Left renal pelvis (tissue), 4 donors: ENCODE data around the gene CEMIP2. TPM values are rescaled to one million over a fixed set of nuclear protein-coding genes. Genes with fewer than 3 reads are reported as not detected.

ENCODE experiments used
- DNase-seq, 4 donors: peaks; one replicate each; pipeline ENCODE4 v3.0.0-alpha.2; 2013; ENCODE audit warnings: low read depth in 4 of 4, low spot score in 3 of 4
- polyA plus RNA-seq, 4 donors: library from polyadenylated mRNA; unstranded; fragments of 120-200 nt; gene quantifications; one replicate each; pipeline ENCODE4 v1.2.1, GENCODE V29; 2013; ENCODE audit not compliant: insufficient read length in 4 of 4

CEMIP2 gene
- polyA plus RNA-seq, 4 donors = 16.2 to 35.1 (median 27.5) TPM

DNA sequence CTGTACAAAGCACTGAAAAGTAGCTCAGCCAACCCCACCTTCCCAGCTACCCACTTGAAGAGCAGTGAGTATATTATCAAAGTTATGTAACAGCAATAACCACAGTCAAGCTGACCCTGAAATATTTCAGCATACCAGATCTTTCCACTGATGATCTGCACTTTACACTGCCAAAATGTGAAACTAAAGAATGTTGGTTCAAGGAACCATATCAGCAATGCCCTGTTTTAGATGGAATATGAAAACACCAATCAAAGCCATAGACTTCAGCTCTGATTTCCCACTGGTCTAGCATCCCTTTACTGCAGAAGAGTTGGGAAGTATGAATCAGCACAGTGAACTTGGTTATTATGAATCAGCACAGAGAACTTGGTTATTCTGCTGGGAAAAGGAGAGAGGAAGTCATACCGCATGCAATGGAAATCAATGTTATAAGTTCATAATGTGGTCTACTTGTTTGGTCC, 20.0 kb downstream of the CEMIP2 start:
- DNase-seq = no peak

DNA sequence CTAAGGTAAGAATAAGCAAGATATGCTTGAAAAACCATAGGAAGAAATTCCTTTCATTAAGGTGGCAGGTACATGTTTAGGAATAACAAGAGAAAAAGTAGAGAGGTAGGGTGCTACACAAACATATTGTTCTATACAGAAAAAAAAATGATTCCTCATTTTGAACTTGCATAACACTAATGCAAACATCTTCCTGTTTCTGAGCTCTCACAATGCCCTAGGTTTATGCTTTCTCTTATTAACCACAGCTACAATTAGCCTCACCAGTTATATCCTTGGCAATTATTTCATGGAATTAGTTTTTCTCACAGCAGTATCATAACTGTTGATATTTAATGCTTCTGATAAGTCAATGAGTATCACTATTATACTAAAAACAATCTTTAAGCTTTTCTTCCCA, 20.7 kb downstream of the CEMIP2 start:
- DNase-seq = no peak

DNA sequence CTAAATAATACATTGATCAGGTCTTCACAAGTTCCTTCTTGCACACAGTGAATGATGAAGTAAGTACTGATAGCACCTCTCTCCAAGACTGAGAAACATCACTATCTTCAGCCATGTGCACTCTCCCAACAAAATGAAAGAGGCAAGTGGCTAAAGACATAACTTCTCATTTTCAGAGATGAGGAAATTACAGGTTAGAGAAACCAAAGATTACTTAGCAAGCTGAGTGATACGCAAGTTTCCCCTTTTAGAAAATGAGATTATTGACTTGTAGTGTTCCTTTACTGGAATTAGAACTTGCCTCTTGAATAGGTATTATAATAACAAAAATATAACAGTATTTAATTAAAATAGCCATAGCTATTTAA, 21.6 kb downstream of the CEMIP2 start:
- no peak for DNase-seq

DNA sequence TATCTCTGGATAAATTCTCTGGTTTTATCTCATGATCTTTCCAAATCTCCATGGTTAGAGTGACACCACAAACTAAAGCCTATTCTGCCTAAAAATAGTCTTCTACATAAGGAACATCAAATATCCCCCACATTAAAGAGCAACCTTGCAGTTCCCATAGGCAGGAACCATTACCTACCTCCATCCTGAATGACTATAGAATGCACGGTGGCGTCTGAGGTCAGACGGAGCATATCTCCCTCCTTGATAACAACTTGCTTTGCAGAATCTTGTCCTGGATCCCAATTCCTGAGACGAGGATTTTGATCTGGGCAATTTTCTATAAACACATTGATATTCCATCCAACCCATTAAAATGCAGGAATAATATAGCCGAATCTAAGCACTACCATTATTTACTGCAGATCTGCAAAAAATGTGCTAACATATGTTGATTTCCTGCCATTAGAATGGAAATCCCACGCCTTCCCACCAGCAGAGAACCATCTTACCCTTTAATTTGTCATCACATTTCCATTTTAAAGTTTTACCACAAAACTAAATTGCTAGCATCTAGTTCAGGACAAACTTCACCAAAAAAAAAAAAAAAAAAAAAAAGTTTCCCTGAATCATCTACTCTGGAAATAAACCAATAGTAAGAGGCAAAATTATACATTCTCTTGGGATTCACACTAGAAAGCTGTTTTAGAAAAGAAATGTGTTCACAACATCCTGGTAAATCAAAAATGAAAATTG, 22.1 kb downstream of the CEMIP2 start:
- DNase-seq = no peak

DNA sequence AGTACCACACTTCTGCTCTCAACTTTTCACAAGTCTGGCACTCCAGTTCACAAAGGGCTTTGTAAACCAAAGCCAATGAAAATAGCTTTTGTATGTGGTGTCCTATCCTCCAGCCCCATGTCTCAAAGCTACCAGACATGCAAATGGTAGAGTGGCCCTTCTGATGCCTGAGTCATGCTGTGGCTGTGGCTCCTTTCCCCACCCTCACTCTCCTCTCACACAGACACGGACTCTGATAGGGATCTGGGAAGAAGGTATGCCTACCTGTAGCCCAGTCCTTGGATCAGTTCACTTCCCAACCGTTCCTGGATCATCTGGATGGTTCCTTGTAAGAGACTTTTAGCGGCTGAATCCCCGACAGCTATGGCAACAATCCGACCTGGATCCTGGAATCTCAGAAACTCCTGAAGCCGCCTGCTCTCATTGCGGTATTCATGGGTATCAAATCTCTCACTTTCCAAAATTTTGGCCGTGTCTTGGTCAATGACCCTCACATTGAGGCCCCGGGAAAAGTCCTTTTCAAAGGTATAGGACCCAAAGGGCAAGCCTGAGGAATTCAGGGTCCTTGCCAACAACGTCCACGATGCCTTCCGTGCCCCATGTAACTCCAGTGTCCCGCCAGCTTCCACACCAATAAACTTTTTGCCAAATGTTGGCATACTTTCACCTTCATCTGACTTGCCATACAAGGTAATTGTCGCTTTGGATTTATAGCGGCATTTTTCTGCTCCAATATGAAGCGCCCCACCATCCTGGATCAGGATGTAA, 23.4 kb downstream of the CEMIP2 start:
- no peak for DNase-seq

DNA sequence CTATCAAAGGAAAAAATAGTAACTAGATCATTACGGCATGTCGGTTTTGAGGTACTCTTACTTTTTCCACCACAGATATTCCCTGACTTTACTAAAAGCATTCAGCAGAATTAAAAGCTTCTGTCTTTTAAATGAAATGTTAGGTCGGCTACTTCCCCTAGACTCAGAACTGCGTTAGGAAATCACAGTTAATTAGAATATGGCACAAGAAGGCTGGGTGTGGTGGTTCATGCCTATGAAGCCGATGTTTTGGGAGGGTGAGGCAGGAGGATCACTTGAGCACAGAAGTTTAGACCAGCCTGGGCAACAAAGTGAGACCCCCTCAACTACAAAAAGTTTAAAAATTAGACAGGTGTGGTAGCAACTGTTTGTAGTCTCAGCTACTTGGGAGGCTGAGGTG, 24.4 kb downstream of the CEMIP2 start:
- DNase-seq = no peak

DNA sequence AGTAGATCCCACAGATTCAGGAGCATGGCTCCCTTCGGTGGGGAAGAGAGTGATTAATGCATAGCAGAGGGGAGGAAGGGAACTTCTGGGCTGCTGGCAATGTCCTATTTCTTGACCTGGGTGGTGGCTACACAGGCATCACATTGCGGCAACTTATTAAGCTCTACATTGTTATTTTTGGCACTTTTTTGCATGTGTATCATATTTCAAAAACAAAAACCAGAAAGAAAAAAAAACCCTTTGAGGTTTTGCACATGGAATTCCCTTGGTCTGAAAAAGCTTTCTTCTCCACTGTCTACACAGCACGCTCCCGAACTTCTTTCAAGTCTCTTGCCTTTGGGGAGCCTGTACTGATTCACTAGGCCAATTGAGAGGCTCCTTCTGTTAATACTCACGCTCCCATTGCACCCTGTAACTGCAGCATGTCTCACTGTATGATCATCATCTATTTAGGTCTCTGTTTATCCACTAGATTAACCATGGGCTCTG, 25.1 kb downstream of the CEMIP2 start:
- no peak for DNase-seq

DNA sequence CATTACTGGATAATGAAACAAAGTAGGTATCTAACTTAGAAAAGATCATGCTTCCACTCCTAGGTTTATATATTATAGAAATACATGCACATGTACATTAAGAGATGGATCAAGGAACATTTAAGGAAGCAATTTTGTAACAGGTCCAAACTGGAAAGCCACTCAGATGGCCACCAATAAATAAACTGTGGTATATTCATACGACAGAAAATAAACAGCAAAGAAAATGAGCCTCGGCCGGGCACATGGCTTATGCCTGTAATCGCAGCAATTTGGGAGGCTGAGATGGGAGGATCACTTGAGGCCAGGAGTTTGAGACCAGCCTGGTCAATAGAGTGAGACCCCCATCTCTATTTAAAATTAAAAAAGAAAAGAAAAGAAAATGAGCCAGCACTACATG, 25.6 kb downstream of the CEMIP2 start:
- no peak for DNase-seq

DNA sequence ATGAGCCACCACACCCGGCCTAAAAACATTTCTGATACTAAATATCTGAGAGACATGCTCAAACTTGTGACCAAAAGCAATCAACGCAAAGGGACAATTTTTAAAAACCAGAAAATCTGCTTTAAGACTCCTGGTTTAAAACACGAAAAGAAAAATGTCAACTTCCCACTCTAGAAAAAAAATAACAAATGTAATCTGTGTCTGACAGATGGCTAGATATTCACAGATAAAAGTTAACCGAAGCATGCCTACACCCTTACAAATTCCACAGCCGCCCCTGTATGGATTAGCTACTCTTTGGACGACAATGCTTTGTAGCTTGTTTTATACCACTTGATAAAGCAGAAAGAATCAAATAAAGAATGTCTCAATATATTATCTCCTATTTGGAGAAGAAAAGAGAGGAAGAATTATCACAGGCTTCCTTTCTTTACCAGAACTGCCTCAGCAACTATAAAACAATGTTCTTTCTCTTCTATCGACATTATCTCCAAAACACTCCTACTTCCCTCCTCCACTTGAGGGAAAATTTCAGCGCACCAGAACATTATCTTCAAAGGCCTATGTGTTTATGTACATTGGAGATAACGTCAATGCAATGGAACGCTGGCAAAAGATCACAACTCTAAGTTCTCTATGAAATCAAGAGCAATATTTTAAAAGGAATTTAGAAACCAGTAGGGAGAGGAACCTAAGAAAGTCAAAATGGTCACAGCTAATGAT, 26.2 kb downstream of the CEMIP2 start:
- no peak for DNase-seq

DNA sequence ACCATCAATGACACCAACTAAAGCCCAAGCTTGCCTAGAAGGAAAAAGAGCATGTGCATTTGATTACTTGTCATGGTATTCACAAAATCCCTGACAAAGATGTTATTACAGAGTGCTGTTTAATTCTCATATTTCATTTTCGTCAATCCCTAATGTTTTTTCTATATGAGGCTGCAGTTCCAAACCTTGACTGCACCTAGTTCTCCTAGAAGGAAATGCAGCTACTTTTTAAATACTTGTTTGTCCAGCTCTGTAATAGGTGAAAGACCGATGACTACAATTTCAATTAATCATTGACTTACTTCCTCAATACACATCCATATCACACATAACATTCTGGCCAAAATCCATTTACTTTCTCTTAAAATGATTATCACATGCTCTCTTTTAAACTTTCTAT, 28.1 kb downstream of the CEMIP2 start:
- no peak for DNase-seq

DNA sequence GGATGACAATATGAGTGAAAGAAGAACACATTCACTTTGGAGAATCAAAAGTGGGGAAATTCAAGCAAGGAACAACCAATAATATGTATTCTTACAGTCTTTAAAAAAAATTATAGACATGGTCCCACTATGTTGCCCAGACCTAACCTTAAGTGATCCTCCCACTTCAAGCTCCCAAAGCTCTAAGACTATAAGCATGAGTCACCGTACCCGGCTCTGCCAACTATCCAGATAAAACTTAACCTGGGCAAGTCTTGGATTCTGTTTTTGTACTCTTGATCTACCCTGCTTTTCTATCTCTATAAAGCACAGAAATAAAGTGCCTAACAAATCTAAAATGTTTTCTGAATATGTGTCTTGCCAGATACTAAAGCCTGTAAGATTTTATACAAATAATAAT, 30.9 kb downstream of the CEMIP2 start:
- no peak for DNase-seq

DNA sequence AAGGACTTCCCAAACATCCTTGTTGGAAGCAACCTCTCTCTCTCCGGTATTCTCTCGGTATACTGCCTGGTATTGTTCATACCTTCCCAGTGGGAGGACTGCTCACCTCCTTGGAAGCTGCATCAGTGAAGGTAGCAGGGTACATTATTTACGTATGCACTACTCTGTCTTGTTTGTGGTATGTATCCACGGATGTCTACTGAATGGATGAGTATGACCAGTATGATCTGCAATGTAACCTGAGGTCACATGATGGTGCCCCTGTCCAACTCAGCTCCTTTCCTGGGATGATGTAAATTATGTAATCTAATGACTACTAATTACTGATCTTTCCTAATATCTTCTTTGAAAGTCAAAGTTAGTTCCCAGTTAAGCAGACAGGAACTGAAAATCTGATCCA, 32.1 kb downstream of the CEMIP2 start:
- DNase-seq = no peak

DNA sequence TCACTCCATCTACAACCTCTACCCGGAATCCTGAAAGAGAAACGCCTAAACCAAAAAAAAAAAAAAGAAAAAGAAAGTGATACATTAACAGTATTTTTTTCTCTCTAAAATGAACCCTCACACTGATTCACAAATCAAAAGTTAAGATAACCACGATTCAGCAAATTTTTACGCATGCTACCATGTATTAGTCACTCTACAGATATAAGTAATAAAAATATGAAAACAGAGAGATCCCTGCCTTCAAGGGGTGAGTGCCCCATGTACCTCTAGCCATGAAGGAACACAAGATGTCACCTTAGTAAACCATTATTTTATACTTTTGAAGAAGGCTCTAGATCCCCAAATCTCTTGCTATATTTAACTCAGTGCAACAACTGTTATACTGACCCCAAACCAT, 33.4 kb downstream of the CEMIP2 start:
- DNase-seq = no peak

DNA sequence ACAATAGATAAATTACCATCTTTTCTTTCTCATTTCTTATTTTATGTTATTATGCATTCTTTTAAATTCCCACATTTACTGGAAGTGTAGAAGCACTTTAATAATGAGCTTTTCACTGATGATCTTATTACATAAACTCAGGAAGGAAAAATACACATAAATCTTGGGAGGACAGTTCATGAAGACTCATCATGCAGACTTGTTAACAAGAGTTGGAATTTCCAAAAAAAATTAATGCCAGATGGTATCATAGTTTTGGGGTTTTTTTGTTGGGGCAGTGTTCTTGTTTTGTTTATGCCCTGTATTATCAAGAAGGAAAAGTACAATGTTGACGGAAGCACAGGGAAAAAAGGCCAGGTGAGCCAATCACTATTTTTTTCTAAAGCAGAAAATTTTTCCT, 35.1 kb downstream of the CEMIP2 start:
- DNase-seq = no peak

DNA sequence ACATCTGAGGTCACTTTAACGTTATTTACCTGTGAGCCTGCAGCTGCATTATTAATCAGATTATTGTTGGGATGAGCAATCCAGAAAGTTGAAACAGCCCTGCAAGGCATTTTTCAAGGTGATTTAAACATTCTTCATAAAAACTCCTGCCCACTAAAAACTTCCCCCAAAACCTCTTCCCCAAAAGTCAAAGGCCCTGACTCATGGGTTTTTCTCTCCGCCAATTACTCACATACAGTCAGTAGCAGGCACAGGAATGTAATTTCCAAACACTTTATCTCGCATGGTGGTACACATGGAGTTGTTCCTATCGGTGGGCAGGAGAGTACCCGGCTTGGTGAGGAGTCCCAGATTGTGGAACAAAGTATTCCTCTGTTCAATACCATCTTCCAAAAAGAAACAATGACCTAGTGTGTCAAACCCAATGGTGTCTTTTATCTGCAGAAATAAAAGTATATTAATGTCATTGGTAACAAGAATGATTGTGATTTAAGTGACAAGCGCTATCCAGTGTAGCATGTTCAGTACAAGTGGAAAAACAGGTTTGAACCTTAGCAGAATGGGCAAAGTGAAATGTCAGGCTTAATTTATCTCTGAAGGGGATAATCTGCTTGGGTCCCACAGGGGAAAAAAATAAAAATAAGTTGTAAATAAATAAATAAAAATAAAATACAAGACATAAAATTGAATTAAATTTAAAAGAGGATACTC, 38.3 kb downstream of the CEMIP2 start:
- DNase-seq = no peak

DNA sequence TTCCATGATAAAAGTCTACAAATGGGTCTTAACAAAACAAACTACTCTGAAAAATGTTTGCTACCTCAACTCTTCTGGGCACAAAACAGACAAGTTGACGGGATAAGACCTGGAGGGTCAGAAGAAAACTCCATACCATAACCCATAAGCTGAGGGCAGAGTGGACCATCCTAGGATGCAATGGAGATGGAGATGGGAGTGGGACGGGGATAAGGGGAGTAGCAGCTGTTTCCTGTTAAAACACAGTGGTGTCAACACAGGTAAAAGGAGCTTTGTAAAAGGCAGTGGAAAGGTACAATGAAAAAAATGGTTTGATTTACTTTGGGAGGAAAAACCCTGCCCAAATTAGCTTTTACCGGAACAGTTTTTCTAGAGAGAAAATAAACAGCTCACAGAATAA, 41.6 kb downstream of the CEMIP2 start:
- no peak for DNase-seq

DNA sequence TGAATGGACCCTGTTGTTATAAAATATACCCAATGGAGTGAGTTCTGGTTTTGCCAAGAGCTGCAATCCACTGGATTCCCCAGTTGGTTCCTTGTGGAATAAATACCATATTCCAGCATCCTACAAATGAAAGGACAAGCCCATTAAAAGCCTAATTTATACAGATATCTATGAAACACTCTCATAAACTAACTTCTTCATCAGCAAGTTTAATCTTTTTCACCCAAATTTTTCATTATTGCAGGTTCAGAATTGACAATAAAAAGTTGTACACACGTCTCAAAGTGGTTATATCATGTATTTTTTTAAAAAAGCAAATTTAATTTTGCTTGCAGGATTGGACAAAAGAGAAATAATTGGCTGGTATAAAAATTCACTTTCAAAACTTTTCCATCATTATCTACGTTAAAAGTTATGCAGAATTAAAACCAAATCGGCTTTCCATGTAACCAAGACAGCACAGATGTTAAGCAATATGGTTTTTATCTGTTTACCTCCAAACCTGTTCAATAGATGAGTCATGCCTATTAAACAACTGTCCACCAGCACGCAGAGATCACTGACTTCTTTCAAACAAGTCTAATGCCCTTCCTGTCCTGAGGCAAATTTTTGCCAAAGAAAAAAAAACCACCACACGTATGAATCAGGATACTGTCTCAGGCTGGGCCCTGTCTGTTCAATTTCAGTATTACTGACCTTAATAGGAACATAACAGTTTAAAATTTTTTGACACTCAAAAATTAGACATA, 42.5 kb downstream of the CEMIP2 start:
- DNase-seq = no peak

DNA sequence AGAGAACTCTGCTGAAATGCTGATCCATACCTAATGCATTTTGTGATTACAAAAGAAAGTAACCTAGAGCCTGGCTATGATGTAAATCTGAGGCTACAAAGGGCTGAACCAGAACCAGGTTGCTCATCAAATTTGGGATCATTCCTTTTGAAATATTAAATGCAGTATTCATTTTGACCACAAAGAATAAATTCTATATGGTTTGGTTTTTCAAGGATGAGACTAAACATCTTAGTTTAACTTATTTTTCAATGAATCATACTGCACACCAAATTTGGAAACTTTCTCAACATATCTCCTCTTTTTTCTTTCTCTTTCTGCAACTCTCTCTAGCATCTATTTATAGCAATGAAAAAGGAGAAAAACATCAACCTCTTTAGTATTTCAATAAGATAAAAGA, 46.5 kb downstream of the CEMIP2 start:
- DNase-seq = no peak

DNA sequence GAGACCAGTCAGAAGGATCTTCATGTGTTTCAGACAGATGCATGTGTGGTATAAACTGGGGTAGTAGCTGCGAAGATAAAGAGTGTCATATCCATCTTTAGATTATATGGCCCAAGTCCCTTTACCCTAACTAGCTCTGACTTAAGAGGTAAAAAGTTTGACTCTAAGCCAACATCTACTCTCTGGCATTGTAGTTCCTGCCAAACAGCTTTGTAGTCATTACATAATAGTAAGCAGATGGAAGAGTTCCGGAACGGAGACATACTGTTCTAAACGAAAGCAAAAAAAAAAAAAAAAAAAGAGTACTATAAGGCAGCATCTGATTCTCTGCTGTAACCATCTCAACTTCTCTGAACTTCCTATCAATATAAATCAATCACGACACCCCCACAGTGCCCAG, 48.8 kb downstream of the CEMIP2 start:
- DNase-seq = no peak

DNA sequence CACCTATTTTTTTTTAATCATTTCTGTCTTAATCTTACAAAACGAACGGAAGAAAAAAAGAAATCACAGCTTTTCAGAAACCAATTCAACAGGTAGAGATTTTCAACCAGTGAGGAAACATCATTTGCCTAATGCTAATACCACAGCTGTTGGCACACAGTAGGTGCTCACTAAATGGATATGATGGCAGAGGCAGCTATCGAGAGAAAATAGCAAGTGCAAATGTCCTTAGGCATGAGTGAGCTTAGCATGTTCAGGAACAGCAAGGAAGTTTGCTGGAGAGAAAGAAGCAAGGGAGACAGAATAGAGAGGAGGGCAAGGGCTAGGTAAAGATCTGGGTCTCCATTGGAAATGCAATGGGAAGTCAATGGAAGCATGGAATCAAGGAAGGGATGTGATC, 49.2 kb downstream of the CEMIP2 start:
- DNase-seq = no peak
